NCI-H2227 treated with DMSO at 0.1 percent for 48 hours (cell line): ENCODE results near the gene CAD.

Experiments
- DNase-seq: peaks from one replicate; lab custom pipeline; 2025; lab: John Stamatoyannopoulos, UW

CAD gene

GRCh38 chr2:27225526-27225925 is 8.4 kb downstream of the CAD start:
- no peak for DNase-seq

GRCh38 chr2:27227501-27227900 is 10.3 kb downstream of the CAD start:
- no peak for DNase-seq

- no peak for DNase-seq
These were observed 14.8 kb downstream of the CAD start for GRCh38 chr2:27231921-27232320.

- no peak for DNase-seq
These were observed 16.2 kb downstream of the CAD start for GRCh38 chr2:27233341-27233740.

- DNase-seq, result no peak
These were observed 19.0 kb downstream of the CAD start for GRCh38 chr2:27236136-27236535.

GRCh38 chr2:27236626-27237025 is 19.5 kb downstream of the CAD start:
- DNase-seq, result no peak

GRCh38 chr2:27237341-27237945 is 20.3 kb downstream of the CAD start:
- DNase-seq, result no peak

- no peak for DNase-seq
These were observed 21.8 kb downstream of the CAD start for GRCh38 chr2:27238976-27239375.

GRCh38 chr2:27240406-27240805 is 23.2 kb downstream of the CAD start:
- no peak for DNase-seq

GRCh38 chr2:27241761-27242613 is 24.8 kb downstream of the CAD start:
- no peak for DNase-seq

- no peak for DNase-seq
These were observed 25.4 kb downstream of the CAD start for GRCh38 chr2:27242614-27242951.

GRCh38 chr2:27243391-27244130 is 26.4 kb downstream of the CAD start:
- no peak for DNase-seq

- DNase-seq, result no peak
These were observed 27.9 kb downstream of the CAD start for GRCh38 chr2:27245116-27245515.

GRCh38 chr2:27245626-27246025 is 28.5 kb downstream of the CAD start:
- no peak for DNase-seq

- no peak for DNase-seq
These were observed 30.7 kb downstream of the CAD start for GRCh38 chr2:27247893-27248292.

- no peak for DNase-seq
These were observed 32.2 kb downstream of the CAD start for GRCh38 chr2:27249159-27249890.

GRCh38 chr2:27249891-27250651 is 32.9 kb downstream of the CAD start:
- DNase-seq, result peak; percentile 11

- no peak for DNase-seq
These were observed 33.6 kb downstream of the CAD start for GRCh38 chr2:27250652-27251379.

- no peak for DNase-seq
These were observed 34.6 kb downstream of the CAD start for GRCh38 chr2:27251766-27252165.

GRCh38 chr2:27255187-27255586 is 38.0 kb downstream of the CAD start:
- no peak for DNase-seq

- DNase-seq, result no peak
These were observed 38.5 kb downstream of the CAD start for GRCh38 chr2:27255660-27256059.
